Neural cell (in vitro differentiated cells): ENCODE measurements around the gene NFATC3. TPM values are rescaled to one million over a fixed set of nuclear protein-coding genes. Genes with fewer than 3 reads are reported as not detected.

Experiments used
- H2AFZ ChIP-seq: fragments of 200-600, 300-800 bp; sonication (generic), shearing (Covaris generic); 2 replicates; pipeline ENCODE4 v1.6.0; 2014; ENCODE audit warnings: low read depth, mild to moderate bottlenecking, antibody characterized with exemption, low read length, moderate library complexity
- H3F3A ChIP-seq: fragments of 200-600 bp; shearing (Covaris generic); 2 replicates; pipeline ENCODE4 v1.6.1; 2016; ENCODE audit warnings: mild to moderate bottlenecking, moderate library complexity, mixed read lengths, antibody characterized with exemption, low read length; ENCODE audit not compliant: insufficient read depth, poor library complexity, severe bottlenecking
- H3K27ac ChIP-seq: fragments of 200-600, 300-800 bp; sonication (generic), shearing (Covaris generic); 2 replicates; pipeline ENCODE4 v1.5.1; 2014; ENCODE audit warnings: mild to moderate bottlenecking, low read length, moderate library complexity
- H3K27me3 ChIP-seq: fragments of 300-800, 200-600 bp; sonication (generic), shearing (Covaris generic); 2 replicates; pipeline ENCODE4 v1.6.0; 2014; ENCODE audit warnings: mild to moderate bottlenecking, low read depth, low read length, moderate library complexity; ENCODE audit not compliant: insufficient read depth
- H3K36me3 ChIP-seq: fragments of 300-800, 200-600 bp; sonication (generic), shearing (Covaris generic); 2 replicates; pipeline ENCODE4 v1.5.1; 2014; ENCODE audit warnings: mild to moderate bottlenecking, antibody characterized with exemption, low read length, moderate library complexity; ENCODE audit not compliant: insufficient read depth
- H3K4me2 ChIP-seq: fragments of 300-800, 200-600 bp; sonication (generic), shearing (Covaris generic); 2 replicates; pipeline ENCODE4 v1.6.0; 2014; ENCODE audit warnings: mild to moderate bottlenecking, low read length
- H3K4me3 ChIP-seq: fragments of 300-800, 200-600 bp; sonication (generic), shearing (Covaris generic); 2 replicates; pipeline ENCODE4 v1.5.1; 2014; ENCODE audit warnings: mild to moderate bottlenecking, low read length, moderate library complexity
- H3K79me2 ChIP-seq: fragments of 200-600 bp; shearing (Covaris generic); replicated peaks from 2 replicates; pipeline ENCODE4 v1.6.0; 2014; ENCODE audit warnings: mild to moderate bottlenecking, low read length, moderate library complexity; ENCODE audit not compliant: insufficient read depth
- H3K9ac ChIP-seq: fragments of 300-800, 200-600 bp; sonication (generic), shearing (Covaris generic); 2 replicates; pipeline ENCODE4 v1.6.1; 2016; ENCODE audit warnings: mild to moderate bottlenecking, low read length, mixed read lengths
- H3K9me2 ChIP-seq: fragments of 200-600 bp; shearing (Covaris generic); 2 replicates; pipeline ENCODE4 v1.6.1; 2016; ENCODE audit warnings: mild to moderate bottlenecking, low read length, mixed read lengths; ENCODE audit not compliant: insufficient read depth
- H3K9me3 ChIP-seq: fragments of 200-600, 300-800 bp; sonication (generic), shearing (Covaris generic); 2 replicates; pipeline ENCODE4 v1.6.1; 2016; ENCODE audit warnings: mild to moderate bottlenecking, mixed run types, low read length, moderate library complexity, mixed read lengths
- H4K20me1 ChIP-seq: fragments of 200-600 bp; shearing (Covaris generic); 2 replicates; pipeline ENCODE4 v1.6.1; 2016; ENCODE audit warnings: mild to moderate bottlenecking, mixed run types; ENCODE audit not compliant: insufficient read depth
- EP300 ChIP-seq: fragments of 450-650 bp; conservative IDR thresholded peaks from 2 replicates; pipeline ENCODE4 v1.6.1; 2014; ENCODE audit warnings: antibody characterized with exemption, mild to moderate bottlenecking, moderate library complexity; ENCODE audit not compliant: poor library complexity, severe bottlenecking
- EZH2 ChIP-seq: fragments of 200-600, 300-800 bp; shearing (Covaris generic), sonication (generic); IDR thresholded peaks from 2 replicates; pipeline ENCODE4 v1.6.1; 2014; ENCODE audit warnings: antibody characterized with exemption, low read length, borderline replicate concordance, mild to moderate bottlenecking; ENCODE audit not compliant: insufficient read depth, poor library complexity, severe bottlenecking
- MXI1 ChIP-seq: fragments of 450-650 bp; conservative IDR thresholded peaks from 2 replicates; pipeline ENCODE4 v1.6.1; 2014; ENCODE audit warnings: antibody characterized with exemption, mild to moderate bottlenecking; ENCODE audit not compliant: poor library complexity, severe bottlenecking
- POLR2AphosphoS5 ChIP-seq: IDR thresholded peaks from 2 replicates; pipeline ENCODE4 v1.6.1; 2012
- RAD21 ChIP-seq: fragments of 450-650 bp; conservative IDR thresholded peaks from 2 replicates; pipeline ENCODE4 v1.6.1; 2014; ENCODE audit warnings: antibody characterized with exemption, mild to moderate bottlenecking, moderate library complexity
- REST ChIP-seq: IDR thresholded peaks from 2 replicates; pipeline ENCODE4 v1.6.1; 2012; ENCODE audit warnings: borderline replicate concordance
- SMC3 ChIP-seq: fragments of 450-650 bp; conservative IDR thresholded peaks from 2 replicates; pipeline ENCODE4 v1.6.1; 2014; ENCODE audit warnings: antibody characterized with exemption, mild to moderate bottlenecking, moderate library complexity; ENCODE audit not compliant: poor library complexity
- TAF1 ChIP-seq: IDR thresholded peaks from 2 replicates; pipeline ENCODE4 v1.6.1; 2012; ENCODE audit warnings: low read depth
- polyA plus RNA-seq: library from polyadenylated mRNA; depleted of rRNA; stranded (reverse); fragments of >200 nt; gene quantifications from 2 replicates; pipeline ENCODE4 v1.2.3, GENCODE V29; 2014
- TF ChIP-seq, protein P1 (sequence below): fragments of 450-650 bp; IDR thresholded peaks from 2 replicates; pipeline ENCODE4 v1.5.1; 2014; ENCODE audit warnings: antibody characterized with exemption, mild to moderate bottlenecking, moderate library complexity; ENCODE audit not compliant: poor library complexity, severe bottlenecking

NFATC3 gene
- polyA plus RNA-seq, 1 donor from 2014 or later = 6.2 TPM

DNA sequence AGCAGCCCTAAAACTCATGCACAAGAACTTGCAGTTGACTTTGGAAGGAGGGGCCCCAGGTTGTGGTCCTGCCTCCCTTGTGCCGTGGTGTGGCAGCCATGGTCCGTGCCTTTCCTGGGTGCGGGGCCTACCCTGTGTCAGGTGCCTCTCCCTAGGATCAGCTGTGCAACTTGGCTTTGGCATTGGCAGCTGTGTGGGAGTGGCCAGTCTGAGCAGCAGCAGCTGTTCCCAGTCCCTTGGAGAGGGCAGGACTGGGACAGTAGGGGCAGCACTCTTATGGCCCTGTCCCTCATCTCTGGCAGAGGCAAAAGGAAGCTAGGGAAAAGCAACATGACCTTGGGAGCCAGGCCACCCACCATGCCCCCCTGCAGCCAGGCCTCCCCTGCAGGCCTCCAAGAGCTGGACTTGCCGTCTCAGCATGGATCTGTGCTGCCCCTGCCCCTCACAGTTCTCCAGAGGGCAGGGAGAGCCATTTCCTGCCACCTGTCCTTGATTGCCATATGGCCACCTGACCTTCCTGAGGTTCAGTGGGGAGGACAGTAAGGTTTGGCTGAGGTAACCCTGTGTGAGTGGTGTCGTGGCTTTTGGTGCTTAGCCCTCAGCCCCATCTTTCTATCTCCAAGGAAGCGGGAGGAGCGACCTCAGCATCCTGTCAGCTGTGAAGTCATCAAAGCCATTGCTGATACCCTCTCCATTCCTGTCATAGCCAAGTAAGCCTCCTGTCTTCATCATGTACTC lies 15.5 kb upstream of the NFATC3 start:
- H3K4me2 ChIP-seq = no peak overlapping the region
- no peak overlapping the region for H3K27ac ChIP-seq
- no peaks in the 10 kb centered on the region for H4K20me1 ChIP-seq
- no peaks in the 10 kb centered on the region for H3K9me3 ChIP-seq
- H3K27me3 ChIP-seq = no peaks in the 10 kb centered on the region
- no peak for TF ChIP-seq POLR2AphosphoS5
- no peak for TF ChIP-seq TAF1
- no peak for TF ChIP-seq RAD21
- TF ChIP-seq MXI1 = no peak
- TF ChIP-seq EP300 = no peak
- TF ChIP-seq SMC3 = no peak
- TF ChIP-seq REST = no peak
- TF ChIP-seq EZH2 = no peak
- TF ChIP-seq, protein P1, sequence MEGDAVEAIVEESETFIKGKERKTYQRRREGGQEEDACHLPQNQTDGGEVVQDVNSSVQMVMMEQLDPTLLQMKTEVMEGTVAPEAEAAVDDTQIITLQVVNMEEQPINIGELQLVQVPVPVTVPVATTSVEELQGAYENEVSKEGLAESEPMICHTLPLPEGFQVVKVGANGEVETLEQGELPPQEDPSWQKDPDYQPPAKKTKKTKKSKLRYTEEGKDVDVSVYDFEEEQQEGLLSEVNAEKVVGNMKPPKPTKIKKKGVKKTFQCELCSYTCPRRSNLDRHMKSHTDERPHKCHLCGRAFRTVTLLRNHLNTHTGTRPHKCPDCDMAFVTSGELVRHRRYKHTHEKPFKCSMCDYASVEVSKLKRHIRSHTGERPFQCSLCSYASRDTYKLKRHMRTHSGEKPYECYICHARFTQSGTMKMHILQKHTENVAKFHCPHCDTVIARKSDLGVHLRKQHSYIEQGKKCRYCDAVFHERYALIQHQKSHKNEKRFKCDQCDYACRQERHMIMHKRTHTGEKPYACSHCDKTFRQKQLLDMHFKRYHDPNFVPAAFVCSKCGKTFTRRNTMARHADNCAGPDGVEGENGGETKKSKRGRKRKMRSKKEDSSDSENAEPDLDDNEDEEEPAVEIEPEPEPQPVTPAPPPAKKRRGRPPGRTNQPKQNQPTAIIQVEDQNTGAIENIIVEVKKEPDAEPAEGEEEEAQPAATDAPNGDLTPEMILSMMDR = no peak
- H3F3A ChIP-seq = no peaks in the 10 kb centered on the region
- peaks cover 5% of the 10 kb centered on the region for H3K36me3 ChIP-seq
- no peaks in the 10 kb centered on the region for H3K9me2 ChIP-seq
- no peak overlapping the region for H3K4me3 ChIP-seq
- no peak overlapping the region for H3K9ac ChIP-seq
- no peaks in the 10 kb centered on the region for H3K79me2 ChIP-seq
- no peak overlapping the region for H2AFZ ChIP-seq

DNA sequence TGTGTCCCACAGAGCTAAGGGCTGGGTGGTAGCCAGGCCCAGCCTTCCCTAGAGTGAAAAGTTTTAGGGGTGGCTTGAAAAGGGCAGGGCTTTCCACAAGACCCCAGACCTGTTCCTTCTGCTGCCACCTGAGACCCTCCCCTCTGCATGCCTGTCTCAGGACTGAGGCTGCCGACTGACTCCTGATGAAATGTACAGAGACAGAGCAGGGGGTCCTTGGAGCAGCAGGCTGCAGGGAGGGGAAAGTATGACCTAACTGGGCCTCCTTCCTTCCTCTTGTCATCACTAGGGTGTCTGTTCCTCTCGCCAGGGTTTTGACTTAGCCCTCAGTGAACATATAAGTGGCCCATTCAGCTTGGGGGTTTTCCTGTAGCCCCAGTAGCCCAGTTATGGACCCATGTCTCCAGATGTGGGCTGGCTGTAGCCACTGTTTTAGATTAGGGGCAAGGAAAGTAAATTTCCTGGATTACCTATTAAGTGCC lies 14.9 kb upstream of the NFATC3 start:
- H3K27me3 ChIP-seq = no peaks in the 10 kb centered on the region
- no peaks in the 10 kb centered on the region for H3K9me2 ChIP-seq
- no peak overlapping the region for H3K4me3 ChIP-seq
- H3K9me3 ChIP-seq = no peaks in the 10 kb centered on the region
- no peaks in the 10 kb centered on the region for H4K20me1 ChIP-seq
- no peak overlapping the region for H3K9ac ChIP-seq
- H3K36me3 ChIP-seq = peaks cover 5% of the 10 kb centered on the region
- no peaks in the 10 kb centered on the region for H3F3A ChIP-seq
- H3K27ac ChIP-seq = no peak overlapping the region
- H2AFZ ChIP-seq = no peak overlapping the region
- H3K4me2 ChIP-seq = no peak overlapping the region
- H3K79me2 ChIP-seq = no peaks in the 10 kb centered on the region
- TF ChIP-seq TAF1 = no peak
- no peak for TF ChIP-seq EZH2
- TF ChIP-seq, protein P1 = no peak
- no peak for TF ChIP-seq REST
- TF ChIP-seq MXI1 = no peak
- TF ChIP-seq RAD21 = no peak
- no peak for TF ChIP-seq POLR2AphosphoS5
- no peak for TF ChIP-seq SMC3
- no peak for TF ChIP-seq EP300
